DMS 273 (cell line): ENCODE data around the gene ATAD1.
"Not testable (repeated sequence)": the region's sequence is repeated elsewhere in the genome, so short reads cannot be mapped to it uniquely, and the experiment has no call there.

Experiments used
- DNase-seq: peaks from one replicate; lab custom pipeline; 2025; ENCODE audit not compliant: unreplicated experiment; lab: John Stamatoyannopoulos, UW

ATAD1 gene

DNA sequence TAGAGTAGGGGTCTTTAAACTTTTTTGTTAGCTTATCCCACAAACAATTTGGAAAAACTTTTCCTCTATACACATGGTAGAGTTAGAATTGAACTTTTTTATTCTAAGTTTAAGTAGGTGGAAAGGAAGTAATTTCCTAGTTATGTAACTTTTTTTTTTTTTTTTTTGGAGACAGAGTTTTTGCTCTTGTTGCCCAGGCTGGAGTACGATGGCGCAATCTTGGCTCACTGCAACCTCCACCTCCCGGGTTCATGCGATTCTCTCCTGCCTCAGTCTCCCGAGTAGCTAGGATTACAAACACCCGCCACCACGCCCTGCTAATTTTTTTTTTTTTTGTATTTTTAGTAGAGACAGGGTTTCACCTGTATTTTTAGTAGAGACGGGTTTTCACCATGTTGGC lies 28.7 kb upstream of the ATAD1 start:
- not testable (repeated sequence) for DNase-seq

DNA sequence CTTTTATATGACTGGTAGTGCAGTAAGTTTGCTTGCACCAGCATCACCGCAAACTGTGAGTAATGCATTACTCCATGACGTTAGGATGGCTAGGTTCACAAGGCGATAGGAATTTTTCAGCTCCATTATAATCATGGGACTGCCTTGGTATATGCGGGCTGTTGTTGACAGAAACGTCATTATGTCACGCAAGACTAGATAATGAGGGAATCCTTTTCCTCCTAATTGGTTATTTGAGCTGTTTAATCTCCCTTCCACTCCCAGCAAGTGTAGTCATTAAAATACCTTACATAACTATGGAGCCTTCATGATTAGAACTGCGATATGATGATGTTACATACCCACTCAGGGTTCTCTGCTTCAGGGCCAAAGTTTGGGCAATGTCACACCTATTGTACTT lies 28.0 kb upstream of the ATAD1 start:
- DNase-seq = no peak

DNA sequence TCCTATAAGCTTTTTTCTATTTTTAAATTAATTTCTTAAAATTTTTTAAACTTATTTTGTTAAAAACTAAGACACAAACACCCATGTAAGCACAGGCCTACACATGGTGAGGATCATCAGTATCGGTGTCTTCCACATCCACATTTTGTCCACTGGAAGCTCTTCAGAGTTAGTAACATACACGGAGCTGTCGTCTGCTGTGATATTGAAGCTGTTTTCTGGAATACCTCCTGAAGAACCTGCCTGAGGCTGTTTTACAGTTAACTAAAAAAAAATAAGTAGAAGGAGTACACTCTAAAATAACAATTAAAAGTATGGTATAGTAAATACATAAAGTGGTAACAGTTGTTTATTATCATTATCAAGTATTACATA lies 27.6 kb upstream of the ATAD1 start:
- no peak for DNase-seq

DNA sequence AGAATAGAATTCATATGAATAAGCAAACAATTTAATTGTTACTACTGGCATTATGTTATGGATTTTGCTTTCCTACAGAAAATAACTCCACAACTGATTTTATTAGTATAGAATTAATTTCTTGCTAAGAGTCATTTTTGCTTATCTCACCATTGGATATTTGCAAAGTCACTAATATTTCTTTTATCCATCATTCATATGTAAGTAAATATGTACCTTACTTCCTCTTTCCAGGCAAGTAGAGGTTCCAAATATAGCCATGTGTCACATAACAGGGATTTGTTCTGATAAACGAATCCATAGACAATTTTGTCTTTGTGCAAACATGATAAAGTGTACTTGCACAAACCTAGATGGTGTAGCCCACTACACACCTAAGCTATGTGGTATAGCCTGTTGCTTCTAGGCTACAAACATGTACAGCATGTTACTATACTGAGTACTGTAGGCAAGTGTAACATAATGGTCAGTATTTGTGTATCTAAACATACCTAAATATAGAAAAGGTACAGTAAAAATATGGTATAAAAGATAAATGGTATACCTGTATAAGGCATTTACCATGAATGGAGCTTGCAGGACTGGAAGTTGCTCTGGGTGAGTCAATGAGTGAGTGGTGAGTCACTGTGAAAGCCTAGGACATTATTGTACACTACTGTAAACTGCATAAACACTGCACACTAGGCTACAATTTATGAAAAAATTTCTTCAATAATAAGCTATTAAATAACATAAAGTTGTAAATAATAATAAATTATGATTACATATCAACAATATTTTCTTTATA lies 27.0 kb upstream of the ATAD1 start:
- DNase-seq = no peak

DNA sequence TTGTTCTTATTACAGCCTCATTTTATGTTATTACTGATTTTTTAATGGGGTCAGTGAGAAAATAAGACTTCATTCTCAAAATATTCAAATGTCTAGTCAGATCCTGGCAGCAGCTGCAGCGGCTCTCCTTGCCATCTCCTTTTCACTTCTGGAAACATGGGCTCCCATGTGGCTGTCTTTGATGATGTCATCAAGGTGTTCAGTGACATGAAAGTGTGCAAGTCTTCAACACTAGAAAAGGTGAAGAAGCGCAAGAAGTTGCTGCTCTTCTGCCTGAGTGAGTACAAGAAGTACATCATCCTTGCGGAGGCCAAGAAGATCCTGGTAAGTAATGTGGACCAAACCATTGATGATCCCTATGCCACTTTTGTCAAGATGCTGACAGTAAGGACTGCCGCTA lies 25.7 kb upstream of the ATAD1 start:
- DNase-seq = no peak

DNA sequence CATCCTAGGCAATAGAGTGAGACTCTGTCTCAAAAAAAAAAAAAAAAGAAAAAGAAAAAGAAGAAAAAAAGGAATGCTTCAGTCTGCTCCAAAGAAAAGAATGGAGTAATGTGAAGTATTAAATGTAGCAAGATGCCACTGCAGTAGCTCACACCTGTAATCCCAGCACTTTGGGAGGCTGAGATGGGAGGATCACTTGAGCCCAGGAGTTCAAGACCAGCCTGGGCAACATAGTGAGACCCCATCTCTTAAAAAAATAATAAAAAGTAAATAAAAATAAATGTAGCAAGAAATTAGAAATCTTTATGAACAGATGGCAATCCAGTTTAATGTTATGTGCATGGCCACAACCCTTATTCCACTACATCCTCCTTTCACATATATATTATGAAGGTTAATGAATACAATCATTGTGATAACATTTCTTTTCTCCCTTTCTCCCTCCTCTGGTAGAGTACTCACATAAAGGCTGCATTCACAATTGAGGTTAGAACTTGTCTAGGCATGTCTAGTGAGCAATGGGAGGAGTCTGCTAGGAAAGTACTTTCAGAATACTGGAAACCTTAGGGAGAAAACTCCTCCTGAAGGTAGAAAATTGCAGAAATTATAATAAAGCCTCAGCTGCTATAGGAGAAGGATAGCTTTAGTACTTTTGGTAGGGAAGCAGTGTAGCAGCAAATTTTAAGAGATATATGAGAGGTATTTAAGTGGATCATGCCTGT lies 24.9 kb upstream of the ATAD1 start:
- DNase-seq = peak; percentile 12

DNA sequence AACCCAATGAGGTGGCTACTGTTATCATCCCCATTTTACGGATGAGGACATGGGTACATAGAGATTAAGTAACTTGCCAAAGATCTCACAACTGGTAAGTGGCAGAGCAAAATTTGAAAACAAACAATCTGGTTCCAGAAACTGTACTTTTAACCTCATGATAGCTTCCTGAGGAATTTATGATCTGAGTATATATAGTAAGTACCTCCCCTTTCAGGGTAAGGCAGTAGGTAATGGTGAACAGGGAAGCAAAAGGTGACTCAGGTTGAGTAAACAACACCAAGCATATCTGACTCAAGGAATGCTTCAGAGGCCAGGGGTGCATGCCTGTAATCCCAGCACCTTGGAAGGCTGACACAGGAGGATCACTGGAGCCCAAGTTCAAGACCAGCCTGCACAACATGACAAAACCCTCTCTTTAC lies 24.2 kb upstream of the ATAD1 start:
- DNase-seq = no peak

DNA sequence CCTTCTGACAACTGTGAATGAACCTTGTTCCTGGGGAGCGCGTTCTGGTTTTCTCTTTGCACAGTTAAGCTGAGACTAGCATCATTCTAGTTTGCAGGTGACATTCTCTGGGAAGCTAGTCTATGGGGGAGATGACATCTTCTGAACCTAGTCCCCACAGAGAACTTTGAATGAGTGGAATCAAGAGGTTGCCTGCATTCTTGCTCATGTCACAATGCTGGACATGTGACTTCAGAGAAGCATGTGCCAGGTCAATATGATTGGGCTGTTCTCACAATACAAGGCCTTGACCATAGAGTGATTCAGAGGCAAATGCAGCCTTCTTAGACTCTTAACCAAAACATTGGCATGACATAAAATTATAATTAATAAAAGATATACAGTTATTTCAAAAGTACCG lies 23.2 kb upstream of the ATAD1 start:
- DNase-seq = no peak

DNA sequence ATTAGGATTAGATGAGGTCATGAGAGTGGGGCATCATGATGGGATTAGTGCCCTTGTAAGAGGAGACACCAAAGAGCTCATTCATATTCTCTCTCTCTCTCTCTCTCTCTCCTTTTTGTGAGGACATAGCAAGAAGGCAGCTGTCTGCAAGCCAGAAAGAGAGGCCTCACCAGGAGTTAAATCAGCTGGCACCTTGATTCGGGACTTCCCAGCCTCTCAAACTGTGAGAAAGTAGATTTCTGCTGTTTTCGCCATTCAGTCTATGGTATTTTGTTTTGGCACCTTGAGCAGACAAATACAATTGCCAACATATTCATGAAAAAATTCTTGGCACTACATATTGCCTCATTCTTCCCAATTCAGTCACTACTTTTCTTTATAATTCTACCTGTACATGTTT lies 20.6 kb upstream of the ATAD1 start:
- no peak for DNase-seq

DNA sequence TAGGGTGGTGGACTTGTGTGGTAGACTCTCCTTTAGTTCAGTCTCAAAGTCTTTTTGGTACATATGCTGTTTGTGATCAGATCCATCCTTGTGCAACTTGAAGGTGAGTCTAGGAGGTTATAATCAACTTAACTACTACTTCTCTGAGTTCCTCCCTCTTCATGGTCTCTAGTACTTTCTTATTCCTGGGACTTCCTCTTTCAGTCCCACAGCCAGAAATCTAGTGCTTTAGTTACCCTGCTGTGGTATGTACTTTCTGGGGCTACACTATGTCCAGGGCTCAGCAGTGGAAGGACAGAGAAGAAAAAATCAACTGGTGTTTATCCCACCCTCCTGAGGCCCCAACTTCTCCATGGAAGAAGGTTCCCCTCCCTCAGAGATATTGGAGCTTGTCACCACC lies 19.4 kb upstream of the ATAD1 start:
- DNase-seq = no peak

DNA sequence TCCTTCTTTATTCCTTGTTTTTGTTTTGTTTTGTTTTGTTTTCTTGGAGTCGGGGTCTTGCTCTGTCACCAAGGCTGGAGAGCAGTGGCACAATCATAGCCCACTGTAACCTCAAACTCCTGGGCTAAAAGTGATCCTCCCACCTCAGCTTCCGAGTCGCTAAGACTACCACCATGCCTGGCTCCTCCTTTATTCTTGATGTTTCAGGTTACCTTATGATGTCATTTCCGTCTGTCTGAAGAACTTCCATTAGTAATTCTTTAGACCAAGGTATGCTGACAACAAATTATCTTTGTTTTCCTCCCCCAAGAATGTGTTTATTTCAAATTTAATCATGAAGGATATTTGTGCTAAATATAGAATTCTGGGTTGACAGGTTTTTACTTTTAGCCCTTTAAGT lies 18.1 kb upstream of the ATAD1 start:
- DNase-seq = no peak

DNA sequence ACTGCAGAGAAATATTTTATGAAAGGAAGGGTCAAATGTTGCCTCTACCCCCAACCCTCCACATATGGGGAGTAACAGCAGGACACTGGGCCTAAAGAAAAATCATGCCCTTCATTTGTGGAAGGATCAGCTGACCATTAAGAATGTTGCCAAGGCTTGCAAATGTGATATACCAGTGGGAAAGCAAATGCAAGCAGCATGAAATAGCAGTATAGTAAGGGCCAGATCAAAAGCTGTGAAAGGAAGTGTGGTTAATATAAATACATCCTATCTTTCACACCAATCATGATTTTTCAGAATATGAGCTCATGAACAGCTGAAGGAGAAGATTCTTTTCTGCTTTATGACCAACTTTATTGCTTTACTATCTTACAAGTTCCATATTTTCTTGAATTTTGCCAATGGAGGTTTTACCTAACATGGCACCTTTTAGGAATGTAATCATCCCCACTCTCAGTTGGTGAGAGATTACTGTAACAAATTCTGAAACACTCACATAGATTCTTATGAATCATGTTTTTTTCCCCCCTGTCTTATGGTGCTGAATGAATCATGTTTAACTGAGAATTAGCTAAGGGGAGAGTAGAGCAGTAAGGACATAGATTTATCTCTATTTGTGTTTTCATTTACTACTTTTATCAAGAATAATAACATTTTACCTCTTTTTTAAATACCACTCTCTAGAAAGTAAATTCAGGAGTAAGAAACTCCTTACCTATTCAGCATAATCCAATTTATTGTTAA lies 12.1 kb upstream of the ATAD1 start:
- DNase-seq = no peak

DNA sequence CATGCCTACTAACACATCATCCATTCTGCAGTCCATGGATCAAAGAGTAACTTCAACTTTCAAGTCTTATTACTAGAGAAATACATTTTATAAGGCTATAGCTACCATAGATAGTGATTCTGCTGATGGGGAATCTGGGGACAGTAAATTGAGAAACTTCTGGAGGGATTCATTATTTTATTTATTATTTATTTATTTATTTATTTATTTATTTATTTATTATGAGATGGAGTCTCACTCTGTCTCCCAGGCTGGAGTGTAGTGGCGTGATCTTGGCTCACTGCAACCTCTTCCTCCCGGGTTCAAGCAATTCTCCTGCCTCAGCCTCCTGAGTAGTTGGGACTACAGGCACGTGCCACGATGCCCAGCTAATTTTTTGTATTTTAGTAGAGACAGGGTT lies 11.0 kb upstream of the ATAD1 start:
- DNase-seq = not testable (repeated sequence)

DNA sequence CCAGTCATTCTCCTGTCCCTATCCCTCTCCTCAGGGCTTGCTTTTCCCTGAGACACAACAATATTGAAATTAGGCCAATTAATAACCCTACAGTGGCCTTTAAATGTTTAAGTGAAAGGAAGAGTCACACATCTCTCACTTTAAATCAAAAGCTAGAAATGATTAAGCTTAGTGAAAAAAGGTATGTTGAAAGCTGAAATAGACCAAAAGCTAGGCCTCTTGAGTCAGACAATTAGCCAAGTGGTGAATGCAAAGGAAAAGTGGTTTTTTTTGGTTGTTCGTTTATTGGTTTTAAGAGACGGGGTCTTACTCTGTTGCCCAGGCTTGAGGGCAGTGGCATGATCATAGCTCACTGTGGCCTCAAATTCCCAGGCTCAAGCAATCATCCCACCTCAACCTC lies 9.7 kb upstream of the ATAD1 start:
- no peak for DNase-seq

DNA sequence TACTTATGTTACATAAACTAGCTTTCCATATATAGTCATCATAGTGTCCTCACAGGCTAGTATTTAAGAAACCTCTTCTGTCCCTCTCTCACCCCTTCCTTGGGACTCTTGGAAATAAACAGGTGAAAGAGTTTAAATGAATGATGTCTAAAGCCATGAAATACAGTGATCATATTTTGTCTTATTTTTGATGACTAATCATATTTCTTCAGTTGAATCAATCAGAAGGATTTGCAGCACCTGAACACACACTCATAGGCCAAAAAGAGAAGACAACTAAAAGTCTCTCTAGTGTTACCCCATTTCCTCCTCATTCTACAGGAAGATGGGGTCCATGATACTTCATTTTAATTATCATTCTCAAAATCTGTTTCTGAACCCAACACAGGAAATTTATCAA lies 8.6 kb upstream of the ATAD1 start:
- DNase-seq = no peak

DNA sequence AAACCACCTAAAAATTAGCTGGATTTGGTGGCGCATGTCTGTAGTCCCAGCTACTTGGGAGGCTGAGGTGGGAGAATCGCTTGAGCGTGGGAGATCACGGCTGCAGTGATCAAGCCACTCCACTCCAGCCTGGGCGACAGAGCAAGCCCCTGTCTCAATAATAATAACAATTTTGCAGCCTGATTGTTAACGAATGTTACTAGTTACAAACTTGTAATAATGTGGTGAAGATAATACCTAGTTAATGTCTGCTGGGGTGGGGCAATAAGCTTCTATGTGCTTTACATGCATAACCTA lies 1.2 kb upstream of the ATAD1 start:
- no peak for DNase-seq

DNA sequence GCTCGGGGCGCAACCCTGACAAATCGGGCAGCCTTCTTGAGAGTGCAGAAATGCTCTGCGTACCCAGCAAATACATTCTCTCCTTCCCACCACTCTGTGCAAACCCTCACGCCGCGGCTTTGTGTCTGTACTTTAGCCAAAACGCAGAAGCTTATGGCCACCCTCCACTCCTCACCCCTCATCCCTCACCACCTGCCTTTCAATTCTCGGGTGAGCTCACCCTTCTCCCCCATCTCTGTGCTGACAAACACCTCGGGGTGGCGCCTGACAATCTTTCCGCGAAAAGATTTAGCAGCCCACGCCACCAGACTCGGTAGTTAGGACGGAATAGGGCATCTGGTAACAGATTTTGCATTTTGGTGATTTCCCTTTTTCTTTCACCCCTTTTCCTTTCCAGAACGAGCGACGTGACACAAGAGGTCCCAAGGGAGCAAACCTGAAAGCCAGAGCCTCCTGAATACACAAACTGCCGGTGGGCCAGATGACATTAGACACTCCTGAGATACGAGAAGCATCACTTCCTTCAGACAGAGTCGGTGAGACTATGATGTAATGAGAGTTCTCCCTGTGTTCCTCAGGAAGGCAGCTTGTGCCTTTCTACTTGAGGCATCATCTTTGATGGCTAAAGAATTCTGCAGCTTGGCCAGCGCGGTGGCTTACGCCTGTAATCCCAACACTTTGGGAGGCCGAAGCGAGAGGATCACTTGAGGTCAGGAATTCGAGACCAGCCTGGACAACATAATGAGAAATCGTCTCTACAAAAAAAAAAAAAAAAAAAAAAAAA lies 671 bp upstream of the ATAD1 start:
- peak; percentile 66 for DNase-seq

DNA sequence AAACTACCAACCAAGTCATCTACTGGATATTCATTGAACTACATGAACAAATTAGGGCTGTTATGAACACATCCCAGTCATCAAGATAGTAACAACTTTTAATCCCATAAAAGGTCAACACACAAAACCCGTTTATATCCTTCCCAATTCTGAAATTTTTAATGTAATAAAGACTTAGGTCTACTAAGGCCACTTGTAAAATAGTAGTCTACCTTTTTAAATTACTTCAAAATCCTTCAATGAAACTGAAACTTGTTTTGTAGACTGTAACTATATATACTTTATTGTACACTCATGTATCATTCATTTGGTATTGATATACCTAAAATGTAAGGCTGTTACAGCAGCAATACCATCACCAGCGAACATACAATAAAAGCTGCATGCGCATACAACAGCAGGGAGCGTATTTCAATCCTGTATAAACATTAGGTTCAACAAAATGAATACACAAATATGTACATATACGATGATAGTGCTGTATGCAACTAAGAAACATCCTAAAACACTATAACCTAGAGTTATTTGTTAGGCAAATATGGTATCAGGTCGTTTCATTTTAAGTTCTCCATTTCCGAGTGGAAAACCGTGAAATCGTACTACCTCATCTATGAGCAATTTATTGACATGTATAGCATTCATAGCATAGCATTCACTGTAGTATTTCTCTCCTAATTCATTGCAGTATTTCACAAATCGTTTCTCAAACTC lies 973 bp downstream of the ATAD1 start:
- peak; percentile 23 for DNase-seq

DNA sequence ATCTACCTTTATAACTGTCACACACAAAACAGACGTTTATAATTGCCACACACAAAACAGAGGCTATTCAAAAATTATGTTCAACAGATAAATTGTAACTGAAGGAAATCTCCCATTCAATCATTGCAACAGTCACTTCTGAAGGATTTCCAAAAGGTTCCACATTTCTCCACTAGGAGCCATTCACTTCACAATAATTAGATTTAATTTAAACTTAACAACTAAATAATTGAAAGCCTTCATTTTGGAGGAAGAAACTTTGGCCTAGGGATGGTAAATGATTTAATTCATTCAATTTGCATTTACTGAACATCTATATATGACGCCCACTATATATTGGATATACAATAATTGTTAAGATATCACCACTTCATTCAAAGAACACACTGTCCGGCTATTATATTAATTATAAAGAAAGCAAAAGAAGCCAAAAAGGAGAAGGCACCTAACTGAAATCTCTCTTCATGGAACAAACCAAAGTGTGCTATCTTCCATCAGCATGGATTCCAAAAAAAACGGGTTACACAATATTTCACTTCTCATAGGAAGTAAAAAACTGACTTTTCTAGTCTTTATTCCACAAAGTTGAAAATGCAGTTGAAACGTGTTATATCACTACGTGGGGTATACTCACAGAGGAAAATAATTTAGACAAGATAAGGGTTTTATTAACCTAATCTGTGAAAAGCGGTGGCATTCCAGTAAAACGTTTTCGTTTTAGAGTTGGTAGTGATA lies 1.7 kb downstream of the ATAD1 start:
- DNase-seq = peak; percentile 3

DNA sequence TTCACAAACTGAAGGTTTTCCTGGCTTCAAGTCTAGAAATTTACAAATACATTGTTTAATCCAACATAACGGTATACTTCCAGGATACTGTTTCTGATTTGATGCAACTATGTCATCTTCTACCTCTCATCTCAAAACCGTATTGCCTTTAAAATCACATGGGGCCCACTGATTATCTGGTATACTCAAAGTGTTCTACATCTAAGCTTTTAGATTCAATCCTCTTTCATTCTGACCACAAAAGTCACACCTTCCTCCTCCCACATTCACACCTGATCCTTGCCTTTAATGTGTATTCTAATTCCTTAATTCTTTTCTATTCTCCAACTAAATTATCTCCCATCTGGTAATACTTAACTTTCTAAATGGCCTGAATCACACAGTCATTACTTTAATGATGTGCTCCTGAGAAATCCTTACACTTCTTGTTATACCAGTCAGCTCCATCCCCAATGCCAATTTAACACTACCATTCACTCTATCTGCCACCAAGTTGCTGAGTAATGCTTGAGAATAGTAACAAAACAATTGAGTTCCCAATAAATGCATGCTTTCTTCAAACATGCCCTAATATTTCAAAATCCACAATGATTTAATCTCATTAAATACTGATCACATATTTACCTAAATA lies 13.0 kb downstream of the ATAD1 start:
- DNase-seq = no peak
